ENCODE measurements around the gene RERE. TPM values are rescaled to one million over a fixed set of nuclear protein-coding genes. Genes with fewer than 3 reads are reported as not detected.

The RERE gene
- total RNA-seq, 4 donors from 2014 or later, result 51.2 to 1,226 (median 253) TPM

- intact Hi-C loops (cut with DNase I; ENCODE audit: low total_unique reads), result no loop called here
- H3K9me3 ChIP-seq, result no peaks in the 10 kb centered on the region
- H3K36me3 ChIP-seq, result no peaks in the 10 kb centered on the region
These were observed 484.0 kb downstream of the RERE start for GRCh38 chr1:8333246-8333987.

GRCh38 chr1:8332806-8333205 lies 484.6 kb downstream of the RERE start:
- Histone ChIP-seq H3K36me3 (no peaks in the 10 kb centered on the region), H3K9me3 (no peaks in the 10 kb centered on the region), H3K4me1 (no peaks in the 10 kb centered on the region), H3K27me3 (no peaks in the 10 kb centered on the region), H3K27ac (no peak overlapping the region), H3K4me3 (no peak overlapping the region)
- intact Hi-C loops (cut with DNase I; ENCODE audit: low total_unique reads), result no loop called here
- no peak for DNase-seq
- TF ChIP-seq CTCF (IDR thresholded peaks at IDR 0.05), result no peak
- TF ChIP-seq POLR2A (IDR thresholded peaks at IDR 0.05), result no peak

More at GRCh38 chr1:8333246-8333987, 484.0 kb downstream of the RERE start:
- no peaks in the 10 kb centered on the region for H3K4me1 ChIP-seq
- H3K4me3 ChIP-seq, result no peak overlapping the region
- no peaks in the 10 kb centered on the region for H3K27me3 ChIP-seq
- no peak overlapping the region for H3K27ac ChIP-seq
- no peak for DNase-seq
- TF ChIP-seq CTCF (IDR thresholded peaks at IDR 0.05) (no peak), POLR2A (IDR thresholded peaks at IDR 0.05) (no peak)

GRCh38 chr1:8330271-8331125 lies 486.9 kb downstream of the RERE start:
- Histone ChIP-seq H3K36me3 (no peaks in the 10 kb centered on the region), H3K4me1 (no peaks in the 10 kb centered on the region), H3K27ac (no peak overlapping the region), H3K4me3 (no peak overlapping the region), H3K27me3 (no peaks in the 10 kb centered on the region), H3K9me3 (no peaks in the 10 kb centered on the region)
- DNase-seq, result no peak
- TF ChIP-seq CTCF (IDR thresholded peaks at IDR 0.05) (no peak), POLR2A (IDR thresholded peaks at IDR 0.05) (no peak)
- intact Hi-C loops (cut with DNase I; ENCODE audit: low total_unique reads), result no loop called here

- H3K9me3 ChIP-seq, result no peaks in the 10 kb centered on the region
- DNase-seq, result no peak
- intact Hi-C loops (cut with DNase I; ENCODE audit: low total_unique reads), result no loop called here
- no peaks in the 10 kb centered on the region for H3K4me1 ChIP-seq
- TF ChIP-seq POLR2A (IDR thresholded peaks at IDR 0.05) (no peak), CTCF (IDR thresholded peaks at IDR 0.05) (no peak)
- no peak overlapping the region for H3K4me3 ChIP-seq
- no peaks in the 10 kb centered on the region for H3K27me3 ChIP-seq
- H3K36me3 ChIP-seq, result no peaks in the 10 kb centered on the region
- no peak overlapping the region for H3K27ac ChIP-seq
These were observed 487.6 kb downstream of the RERE start for GRCh38 chr1:8329858-8330257.

GRCh38 chr1:8329439-8329838 lies 488.0 kb downstream of the RERE start:
- Histone ChIP-seq H3K36me3 (no peaks in the 10 kb centered on the region), H3K9me3 (no peaks in the 10 kb centered on the region), H3K4me3 (no peak overlapping the region), H3K27me3 (no peaks in the 10 kb centered on the region), H3K27ac (no peak overlapping the region), H3K4me1 (no peaks in the 10 kb centered on the region)
- intact Hi-C loops (cut with DNase I; ENCODE audit: low total_unique reads), result no loop called here
- no peak for TF ChIP-seq POLR2A (IDR thresholded peaks at IDR 0.05)
- no peak for TF ChIP-seq CTCF (IDR thresholded peaks at IDR 0.05)
- DNase-seq, result no peak

All from uterus (tissue), 4 donors.